Right lobe of liver (tissue), 4 donors: Measurements from ENCODE around the gene THBS1.

Experiments
- CTCF ChIP-seq, 4 donors: fragments of 200-600 bp in 3 of 4; fragments of 450-650 bp in 1 of 4; IDR thresholded peaks; one replicate each; pipeline versions ENCODE4 v1.5.1 to v1.8.0; 2016 to 2022; ENCODE audit warnings: antibody characterized with exemption in 4 of 4, mild to moderate bottlenecking in 2 of 4
- POLR2A ChIP-seq: fragments of 450-650 bp; IDR thresholded peaks from one replicate; pipeline ENCODE4 v1.6.1; 2017; ENCODE audit warnings: antibody characterized with exemption, mild to moderate bottlenecking
- donor health status: DM: no; HTN: no; CAD: no.
- donor health status: DM: no; HTN: no; CAD: no.
- donor health status: DM: no; HTN: yes; CAD: no.

- no peak for TF ChIP-seq CTCF (IDR thresholded peaks at IDR 0.05)
- TF ChIP-seq POLR2A = no peak
Observed at GRCh38 chr15:39579487-39580116, 1.3 kb upstream of the THBS1 start.
